Measurements from ENCODE around the gene BARX1.
A peak's percentile ranks its signal among the peaks of the same experiment; 100 is the strongest.
"Not testable (repeated sequence)": the region's sequence is repeated elsewhere in the genome, so short reads cannot be mapped to it uniquely, and the experiment has no call there.

Gene BARX1

DNA sequence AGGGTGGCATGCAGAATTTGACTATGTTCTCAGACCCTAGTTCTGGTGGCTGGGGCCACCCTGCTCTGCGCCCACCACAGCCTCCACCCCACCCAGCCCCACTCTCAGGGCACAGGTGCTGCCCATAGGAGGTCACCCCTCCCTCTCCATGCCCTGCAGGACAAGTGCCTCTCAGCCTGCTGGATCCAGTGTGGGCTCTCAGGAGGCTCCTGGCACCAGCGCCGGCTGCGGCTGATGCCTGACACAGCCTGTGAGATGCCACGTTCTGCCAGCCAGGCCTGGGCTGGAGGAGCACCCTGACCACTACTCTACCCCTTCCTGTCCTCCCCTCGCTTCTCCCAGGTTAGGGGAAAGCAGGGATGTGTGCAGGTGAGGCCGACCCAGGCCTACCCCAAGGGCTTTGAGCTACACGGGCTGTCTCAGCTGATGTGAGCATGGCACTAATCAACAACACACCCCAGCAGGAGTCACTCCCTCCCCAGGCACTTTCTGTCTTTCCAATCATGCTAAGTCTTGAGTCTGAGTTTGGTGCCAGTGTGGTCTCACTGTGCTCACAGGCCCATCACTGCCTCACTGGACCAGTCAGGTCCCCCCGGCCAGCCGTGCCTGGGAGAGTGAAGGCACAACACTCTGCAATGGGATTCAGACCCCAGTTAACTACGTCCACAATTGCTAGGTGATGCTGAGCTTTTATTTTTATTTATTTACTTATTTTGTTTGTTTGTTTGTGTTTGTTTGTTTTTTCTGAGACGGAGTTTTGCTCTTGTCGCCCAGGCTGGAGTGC lies 12.1 kb upstream of the BARX1 start:
- TF ChIP-seq, protein P1, sequence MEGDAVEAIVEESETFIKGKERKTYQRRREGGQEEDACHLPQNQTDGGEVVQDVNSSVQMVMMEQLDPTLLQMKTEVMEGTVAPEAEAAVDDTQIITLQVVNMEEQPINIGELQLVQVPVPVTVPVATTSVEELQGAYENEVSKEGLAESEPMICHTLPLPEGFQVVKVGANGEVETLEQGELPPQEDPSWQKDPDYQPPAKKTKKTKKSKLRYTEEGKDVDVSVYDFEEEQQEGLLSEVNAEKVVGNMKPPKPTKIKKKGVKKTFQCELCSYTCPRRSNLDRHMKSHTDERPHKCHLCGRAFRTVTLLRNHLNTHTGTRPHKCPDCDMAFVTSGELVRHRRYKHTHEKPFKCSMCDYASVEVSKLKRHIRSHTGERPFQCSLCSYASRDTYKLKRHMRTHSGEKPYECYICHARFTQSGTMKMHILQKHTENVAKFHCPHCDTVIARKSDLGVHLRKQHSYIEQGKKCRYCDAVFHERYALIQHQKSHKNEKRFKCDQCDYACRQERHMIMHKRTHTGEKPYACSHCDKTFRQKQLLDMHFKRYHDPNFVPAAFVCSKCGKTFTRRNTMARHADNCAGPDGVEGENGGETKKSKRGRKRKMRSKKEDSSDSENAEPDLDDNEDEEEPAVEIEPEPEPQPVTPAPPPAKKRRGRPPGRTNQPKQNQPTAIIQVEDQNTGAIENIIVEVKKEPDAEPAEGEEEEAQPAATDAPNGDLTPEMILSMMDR (IDR thresholded peaks at IDR 0.05; ENCODE audit: control insufficient read depth, extremely low read depth, insufficient read depth) = no peak
- no peak for DNase-seq (ENCODE audit: low read depth)
- H3K4me3 ChIP-seq (ENCODE audit: low read depth, low read length) = no peak overlapping the region

GRCh38 chr9:93965830-93966577 lies 10.8 kb upstream of the BARX1 start:
- DNase-seq (ENCODE audit: low read depth) = peak; percentile 21
- TF ChIP-seq, protein P1 (IDR thresholded peaks at IDR 0.05; ENCODE audit: control insufficient read depth, extremely low read depth, insufficient read depth) = peak; percentile 51
- no peak overlapping the region for H3K4me3 ChIP-seq (ENCODE audit: low read depth, low read length)

DNA sequence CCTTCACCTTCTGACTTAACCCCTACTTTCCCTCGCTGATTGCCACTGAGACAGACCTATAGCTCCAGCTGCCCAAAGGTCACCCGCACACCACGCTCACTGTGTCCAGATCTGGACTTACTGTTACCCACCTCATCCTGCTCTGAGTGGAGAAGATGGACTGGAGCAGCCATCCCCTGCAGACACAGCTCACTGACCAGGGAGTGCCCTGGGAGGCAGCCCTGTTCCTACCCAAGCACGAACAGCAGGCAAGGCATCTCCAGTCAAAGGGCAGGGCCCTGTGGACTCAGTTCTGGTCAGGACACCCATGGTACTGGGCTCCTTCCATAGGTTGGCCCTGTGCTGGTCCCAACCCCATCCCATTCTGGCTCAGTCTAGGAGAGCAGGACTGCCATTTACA lies 9.5 kb upstream of the BARX1 start:
- TF ChIP-seq, protein P1 (IDR thresholded peaks at IDR 0.05; ENCODE audit: control insufficient read depth, extremely low read depth, insufficient read depth) = no peak
- no peak for DNase-seq (ENCODE audit: low read depth)
- no peak overlapping the region for H3K4me3 ChIP-seq (ENCODE audit: low read depth, low read length)

DNA sequence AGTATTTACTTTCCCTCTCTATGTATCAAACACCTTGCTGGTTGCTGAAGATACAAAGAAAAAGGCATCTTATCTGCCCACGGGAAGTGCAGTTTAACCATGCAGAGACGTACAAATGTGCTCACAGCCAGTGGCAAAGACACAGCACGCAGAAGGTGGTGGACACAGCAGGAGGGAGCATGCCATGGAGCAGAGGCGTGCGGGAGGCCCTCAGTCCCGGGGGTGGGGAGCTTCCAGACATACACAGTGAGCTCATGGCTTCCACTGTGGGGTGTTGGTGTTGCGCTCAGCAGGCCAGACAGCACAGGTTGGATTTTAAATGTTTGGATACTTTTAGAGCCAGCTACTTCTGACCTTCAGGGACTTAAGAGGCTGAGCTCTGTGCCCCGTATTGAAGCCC lies 8.8 kb upstream of the BARX1 start:
- no peak for DNase-seq (ENCODE audit: low read depth)
- no peak overlapping the region for H3K4me3 ChIP-seq (ENCODE audit: low read depth, low read length)
- TF ChIP-seq, protein P1 (IDR thresholded peaks at IDR 0.05; ENCODE audit: control insufficient read depth, extremely low read depth, insufficient read depth) = no peak

- not testable (repeated sequence) for H3K4me3 ChIP-seq (ENCODE audit: low read depth, low read length); DNase-seq (ENCODE audit: low read depth)
Observed at GRCh38 chr9:93963489-93963888, 8.3 kb upstream of the BARX1 start.

GRCh38 chr9:93962561-93963440 lies 7.6 kb upstream of the BARX1 start:
- no peak overlapping the region for H3K4me3 ChIP-seq (ENCODE audit: low read depth, low read length)
- peak; percentile 34 for DNase-seq (ENCODE audit: low read depth)
- TF ChIP-seq, protein P1 (IDR thresholded peaks at IDR 0.05; ENCODE audit: control insufficient read depth, extremely low read depth, insufficient read depth) = peak; percentile 87

DNA sequence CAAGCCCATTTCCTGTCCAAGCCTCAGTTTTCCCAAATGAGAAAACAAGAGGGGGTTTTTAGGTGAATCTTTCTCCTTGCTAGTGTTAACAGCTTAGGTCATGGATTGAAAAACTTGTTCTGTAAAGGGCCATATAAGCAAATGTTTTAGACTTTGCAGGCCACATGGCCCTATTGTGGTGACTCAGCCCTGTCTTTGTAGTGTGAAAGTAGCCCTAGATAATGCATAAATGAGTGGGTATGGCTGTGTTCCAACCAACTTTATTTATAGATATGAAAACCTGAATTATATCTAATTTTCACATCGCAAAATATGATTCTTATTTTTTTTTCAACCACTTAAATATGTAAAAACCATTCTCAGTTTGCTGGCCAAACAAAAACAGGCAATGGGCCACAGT lies 6.9 kb upstream of the BARX1 start:
- no peak overlapping the region for H3K4me3 ChIP-seq (ENCODE audit: low read depth, low read length)
- TF ChIP-seq, protein P1 (IDR thresholded peaks at IDR 0.05; ENCODE audit: control insufficient read depth, extremely low read depth, insufficient read depth) = no peak
- no peak for DNase-seq (ENCODE audit: low read depth)

Data from LNCaP clone FGC (cell line).